Measurements from ENCODE around the gene SGPL1.

Gene SGPL1

GRCh38 chr10:70921285-70921684 lies 105.5 kb downstream of the SGPL1 start:
- no peak for DNase-seq (ENCODE audit: low read depth)

GRCh38 chr10:70923696-70924095 lies 107.9 kb downstream of the SGPL1 start:
- no peak for DNase-seq (ENCODE audit: low read depth)

DNA sequence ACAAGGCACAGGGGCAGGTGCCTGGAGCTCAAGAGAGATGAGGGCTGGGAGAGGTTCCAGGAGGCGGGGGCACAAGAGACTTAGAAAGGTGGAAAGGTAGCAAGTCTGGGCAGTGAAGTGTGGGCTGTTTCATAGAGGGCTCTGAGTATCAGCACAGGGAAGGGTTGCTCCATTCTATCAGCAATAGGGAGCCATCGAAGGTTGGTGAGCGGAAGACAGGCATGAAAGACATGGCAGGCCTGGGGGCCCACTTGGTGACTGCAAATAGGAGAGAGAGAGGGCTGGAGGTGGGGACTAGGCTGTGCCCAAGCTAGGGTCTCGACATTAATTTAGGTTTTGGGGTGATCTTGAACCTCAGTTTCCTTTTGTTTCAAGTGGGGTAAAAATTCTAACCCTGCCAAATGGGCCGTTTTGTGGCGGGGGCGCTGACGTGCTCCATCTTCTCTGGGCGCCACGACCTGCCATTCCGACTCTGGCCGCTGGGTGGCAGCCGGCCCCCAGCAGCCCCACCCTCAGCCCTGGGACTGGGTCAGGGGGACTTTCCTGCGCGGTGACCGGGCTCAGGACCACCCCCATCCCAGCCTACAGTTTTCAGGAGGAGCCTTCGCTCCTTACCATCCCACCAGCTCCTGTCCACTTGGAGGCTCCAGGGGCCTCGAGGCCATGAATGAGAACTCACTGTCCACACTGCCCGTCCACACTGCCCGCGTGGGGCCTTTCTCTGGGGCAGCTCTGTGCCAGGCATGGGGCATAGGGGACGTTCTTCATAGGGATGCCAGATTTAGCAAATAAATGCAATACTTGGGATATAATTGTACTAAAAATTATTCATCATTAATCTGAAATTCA lies 109.9 kb downstream of the SGPL1 start:
- peak; percentile 21 for DNase-seq (ENCODE audit: low read depth)

GRCh38 chr10:70926226-70927000 lies 110.7 kb downstream of the SGPL1 start:
- DNase-seq (ENCODE audit: low read depth) = no peak

GRCh38 chr10:70927189-70927943 lies 111.6 kb downstream of the SGPL1 start:
- peak; percentile 31 for DNase-seq (ENCODE audit: low read depth)

GRCh38 chr10:70928140-70928539 lies 112.4 kb downstream of the SGPL1 start:
- no peak for DNase-seq (ENCODE audit: low read depth)

- DNase-seq (ENCODE audit: low read depth) = no peak
Measured at GRCh38 chr10:70930263-70931000, 114.7 kb downstream of the SGPL1 start.
